NOMO-1 (cell line): ENCODE data around the gene PIGU.
"Not testable (repeated sequence)": the region's sequence is repeated elsewhere in the genome, so short reads cannot be mapped to it uniquely, and the experiment has no call there.

Experiments used
- DNase-seq, 2 experiments: peaks; one replicate each; lab custom pipeline; 2025; ENCODE audit not compliant: unreplicated experiment in 2 of 2; lab: John Stamatoyannopoulos, UW

PIGU gene

DNA sequence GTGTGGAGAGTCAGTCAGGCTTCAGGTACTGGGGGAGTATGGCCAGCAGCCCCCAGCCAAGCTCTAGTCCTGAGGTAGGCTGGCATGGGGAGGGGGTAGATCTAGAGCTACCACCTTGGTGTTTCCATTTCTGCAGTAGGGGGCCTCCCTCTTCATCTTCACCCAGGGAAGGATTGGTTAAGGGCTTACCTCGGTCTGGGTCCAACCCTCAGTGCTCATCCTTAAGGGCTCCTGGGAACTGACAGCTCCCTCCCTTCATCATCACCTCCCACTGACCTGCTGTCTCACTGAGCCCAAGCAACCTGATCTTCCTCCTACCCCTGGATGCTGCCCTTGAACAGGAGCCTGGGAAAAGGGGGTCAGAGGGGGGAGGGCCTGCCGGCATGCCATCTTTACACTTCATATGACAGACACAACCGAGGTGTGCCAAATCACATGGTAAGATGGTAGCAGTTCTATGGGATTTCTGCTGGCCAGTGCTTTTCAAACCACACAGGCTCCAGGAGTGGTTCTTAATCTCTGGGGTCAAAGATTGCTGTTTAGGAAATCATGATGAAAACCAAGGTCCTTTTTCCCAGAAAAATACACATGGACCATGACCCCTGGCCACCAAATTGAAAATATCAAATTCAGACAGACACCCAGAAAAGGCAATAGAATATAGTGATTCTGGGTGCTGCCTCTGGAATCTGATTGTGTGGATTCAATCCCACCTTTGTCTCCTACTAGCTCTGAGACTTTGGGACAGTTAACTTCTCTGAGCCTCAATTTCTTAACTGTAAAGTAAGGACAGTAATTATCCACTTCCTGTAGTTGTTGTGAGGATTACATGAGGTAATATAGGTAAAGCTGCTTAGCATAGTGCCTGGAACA, 30.3 kb upstream of the PIGU start:
- DNase-seq: no peak

DNA sequence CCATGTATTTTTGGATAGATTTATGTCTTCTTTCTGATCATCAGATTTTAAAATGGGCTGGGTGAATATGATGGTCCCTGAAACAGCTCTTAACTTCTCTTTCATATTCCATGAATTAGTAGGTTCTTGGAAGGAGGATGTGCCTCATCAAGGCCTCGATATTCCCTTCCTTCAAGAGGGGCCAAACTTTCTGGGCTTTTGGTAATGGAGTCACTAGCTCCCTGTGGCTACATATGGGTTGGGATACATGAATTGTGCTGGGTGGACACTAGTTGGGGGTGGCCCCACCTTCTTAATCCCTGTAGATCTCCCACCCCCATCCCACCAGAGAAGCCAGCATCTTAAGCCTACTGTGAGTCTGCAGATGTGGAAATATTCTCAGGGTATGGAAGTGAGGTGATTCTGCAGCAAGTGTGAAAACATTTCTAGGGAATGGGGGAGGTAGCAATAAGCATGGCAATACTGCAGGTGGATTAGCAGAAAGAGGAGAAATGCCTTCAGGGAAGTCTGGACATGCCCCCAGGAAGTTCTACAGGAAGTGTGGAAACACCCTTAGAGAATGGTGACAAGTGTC, 29.5 kb upstream of the PIGU start:
- DNase-seq: no peak

- peak; percentile 35 to 46 for DNase-seq
These were observed 28.8 kb upstream of the PIGU start for GRCh38 chr20:34705397-34706301.

- DNase-seq: peak in 1 of 2 experiments; percentile 46
These were observed 28.1 kb upstream of the PIGU start for GRCh38 chr20:34705008-34705396.

DNA sequence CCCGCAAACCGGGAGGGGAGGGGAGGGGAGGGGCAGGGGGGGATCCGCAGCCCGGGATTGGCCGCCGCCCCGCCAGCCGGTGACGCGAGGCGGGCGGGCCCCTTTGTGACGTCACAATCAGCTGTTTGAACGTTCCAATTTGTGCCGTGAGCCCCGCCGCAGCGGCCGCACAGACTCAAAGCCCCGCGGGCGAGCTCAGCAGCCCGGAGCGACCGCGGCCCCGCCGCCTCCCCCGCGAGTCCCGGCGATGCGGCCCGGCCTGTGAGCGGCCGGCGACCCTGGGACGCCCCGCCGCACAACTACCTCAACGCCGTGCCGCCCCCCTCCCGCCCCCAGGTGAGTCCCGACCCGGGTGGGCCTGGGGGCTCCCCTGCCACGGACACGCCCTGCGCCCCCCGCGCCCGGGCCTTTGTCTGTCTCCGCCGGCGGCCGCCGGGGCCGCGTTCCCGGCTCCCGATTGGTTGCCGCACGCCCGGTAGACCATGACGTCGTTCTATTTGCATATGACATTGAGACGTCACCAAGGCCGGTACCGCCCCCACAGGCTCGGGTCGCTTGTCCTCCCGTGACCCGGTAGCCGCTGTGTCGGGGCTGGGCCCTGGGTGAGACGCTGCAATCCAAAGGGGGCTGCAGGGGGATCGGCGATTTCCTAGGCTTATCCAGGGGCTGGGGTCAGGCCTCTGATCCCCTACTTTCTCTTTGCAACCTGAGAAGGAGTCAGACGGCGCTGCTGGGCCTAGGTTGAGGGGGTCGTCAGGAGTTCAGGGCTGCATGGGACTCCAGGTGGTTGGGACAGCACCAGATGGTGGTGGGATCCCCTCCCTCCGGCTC, 27.5 kb upstream of the PIGU start, which contains the start of gene TP53INP2:
TSS of gene TP53INP2 (plus strand) at position 168 of the 831 bp plus-strand sequence. CDS start 4,396 bp downstream, outside the sequence.
- peak; percentile 86 to 91 for DNase-seq

- DNase-seq: peak in 1 of 2 experiments; percentile 37
These were observed 26.7 kb upstream of the PIGU start for GRCh38 chr20:34703424-34704176.

- no peak for DNase-seq
These were observed 26.1 kb upstream of the PIGU start for GRCh38 chr20:34703061-34703423.

DNA sequence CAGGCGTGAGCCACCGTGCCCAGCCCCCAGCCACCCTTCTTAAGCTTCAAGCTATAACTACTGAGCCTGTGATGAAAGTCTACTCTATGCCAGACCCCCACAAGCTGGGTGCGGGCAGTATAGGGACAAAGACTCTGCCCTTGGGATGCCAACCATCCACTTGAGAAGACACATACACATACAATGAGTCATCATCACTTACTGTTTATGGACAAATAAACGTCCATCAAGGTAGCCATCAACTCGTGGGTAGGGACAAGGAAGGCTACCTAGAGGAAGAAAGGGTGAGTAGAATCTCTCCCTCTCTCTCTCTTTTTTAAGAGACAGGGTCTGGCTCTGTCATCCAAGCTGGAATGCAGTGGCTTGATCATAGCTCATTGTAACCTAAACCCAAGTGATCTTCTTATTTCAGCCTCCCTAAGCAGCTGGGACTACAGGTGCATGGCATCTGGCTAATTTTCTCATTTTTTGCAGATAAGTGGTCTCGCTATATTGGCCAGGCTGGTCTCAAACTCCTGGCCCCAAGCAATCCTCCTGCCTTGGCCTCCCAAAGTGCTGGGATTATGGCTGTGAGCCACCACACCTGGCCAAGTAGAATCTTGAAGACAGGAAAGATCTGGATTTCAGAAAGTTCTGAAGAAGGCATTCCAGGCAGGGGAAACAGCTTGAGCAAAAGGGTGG, 24.7 kb upstream of the PIGU start:
- DNase-seq: no peak

DNA sequence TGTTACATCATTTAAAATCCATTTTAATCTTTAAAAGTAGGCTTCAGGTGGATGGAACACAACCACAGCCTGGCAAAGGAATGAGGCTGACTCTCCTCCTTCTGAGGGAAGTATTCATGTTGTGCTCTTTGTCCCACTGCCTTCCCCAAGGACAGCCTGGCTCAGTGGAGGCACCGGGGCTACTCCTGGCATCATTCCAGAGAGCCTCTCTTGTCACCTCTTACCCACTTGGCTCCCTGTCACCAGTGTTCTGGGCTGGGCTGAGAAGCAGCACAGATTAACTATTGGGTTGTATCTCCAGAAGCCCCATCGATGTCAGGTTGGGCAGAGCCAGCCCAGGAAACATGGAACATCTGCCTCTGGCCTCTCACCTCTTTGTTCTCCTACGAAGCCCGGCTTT, 16.5 kb upstream of the PIGU start:
- DNase-seq: no peak

DNA sequence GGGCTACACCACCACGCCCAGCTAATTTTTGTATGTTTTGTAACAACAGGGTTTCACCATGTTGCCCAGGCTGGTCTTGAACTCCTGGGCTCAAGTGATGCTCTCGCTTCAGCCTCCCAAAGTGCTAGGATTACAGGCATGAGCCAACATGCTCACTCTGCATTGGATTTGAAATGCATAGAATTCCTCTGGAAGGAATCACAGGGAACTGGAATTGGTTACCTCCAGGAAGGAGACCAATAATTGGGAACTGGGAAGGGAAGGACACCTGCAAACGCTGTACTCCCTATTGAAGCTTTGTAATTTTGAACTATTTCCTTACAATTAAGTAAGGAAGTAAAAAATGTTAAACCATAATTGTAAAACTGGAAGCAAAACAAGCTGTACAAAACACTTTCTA, 14.9 kb upstream of the PIGU start:
- no peak for DNase-seq

- DNase-seq: no peak
These were observed 12.6 kb upstream of the PIGU start for GRCh38 chr20:34689486-34689885.

DNA sequence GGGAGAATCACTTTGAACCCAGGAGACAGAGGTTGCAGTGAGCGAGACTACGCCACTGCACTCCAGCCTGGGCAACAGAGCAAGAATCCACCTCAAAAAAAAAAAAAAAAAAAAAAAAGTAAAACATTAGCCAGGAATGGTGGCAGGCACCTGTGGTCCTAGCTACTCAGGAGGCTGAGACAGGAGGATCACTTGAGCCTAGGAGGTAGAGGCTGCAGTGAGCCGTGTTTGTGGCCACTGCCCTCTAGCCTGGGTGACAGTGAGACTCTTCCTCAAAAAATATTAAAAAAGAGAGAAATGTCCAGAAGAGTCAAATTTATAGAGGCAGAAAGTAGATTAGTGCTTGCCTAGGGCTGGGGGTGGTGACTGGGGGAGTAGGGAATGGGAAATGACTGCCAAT, 6.8 kb upstream of the PIGU start:
- no peak for DNase-seq

DNA sequence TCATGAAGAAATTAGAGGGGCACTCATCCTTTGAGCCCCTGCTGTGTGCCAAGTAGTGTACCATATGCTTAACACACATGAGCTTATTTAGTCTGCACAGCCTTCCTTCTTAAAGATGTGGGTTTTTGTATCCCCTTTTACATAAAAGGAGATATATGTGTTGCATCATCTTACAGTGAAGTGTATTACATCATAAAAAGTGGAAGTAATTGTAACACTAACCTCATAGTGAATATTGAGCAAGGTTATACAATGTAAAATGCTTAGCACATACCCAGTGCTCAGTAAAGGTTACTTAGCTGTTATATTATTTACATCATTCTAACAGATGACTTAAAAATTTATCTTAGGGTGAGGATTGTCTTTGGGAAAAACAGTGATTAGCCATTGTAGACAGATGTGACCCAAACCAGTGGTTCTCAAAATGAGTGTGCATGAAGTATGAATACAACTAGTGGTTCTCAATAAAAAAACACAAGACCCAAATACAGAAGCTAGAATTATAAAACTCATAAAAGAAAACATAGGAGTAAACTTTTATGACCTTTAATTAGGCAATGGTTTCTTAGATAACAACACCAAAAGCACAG, 3.8 kb upstream of the PIGU start:
- DNase-seq: peak; percentile 69 to 95

DNA sequence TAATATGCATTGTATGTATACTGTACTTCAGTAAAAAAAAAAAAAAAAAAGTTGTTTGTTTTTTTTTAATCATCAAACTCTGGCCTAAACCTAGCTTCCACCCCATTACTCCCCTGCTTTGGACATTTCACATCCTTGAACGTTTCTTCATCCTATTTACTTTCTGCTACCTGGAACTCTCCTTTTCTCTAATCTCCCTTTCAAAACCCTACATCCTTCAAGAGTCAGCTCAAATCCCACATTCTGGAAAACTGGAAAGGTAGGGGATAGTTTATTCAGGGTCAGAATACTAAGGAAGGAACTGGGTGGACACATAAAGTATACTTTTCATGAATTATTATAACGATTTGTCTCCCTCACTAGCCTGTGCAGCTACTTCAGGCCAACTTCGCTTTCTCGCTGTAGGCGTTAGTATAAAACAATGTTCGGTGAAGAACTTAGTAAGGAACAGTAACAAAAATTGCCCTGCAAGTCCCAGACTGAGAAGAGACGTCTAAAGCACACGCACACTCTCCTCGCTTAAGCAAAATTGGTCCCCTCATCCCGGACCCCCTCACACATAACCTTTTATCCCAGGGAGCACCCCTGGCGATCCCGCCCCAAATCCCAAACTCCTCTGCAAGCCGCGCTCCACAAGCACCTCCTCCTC, 775 bp downstream of the PIGU start:
- peak; percentile 26 to 67 for DNase-seq

DNA sequence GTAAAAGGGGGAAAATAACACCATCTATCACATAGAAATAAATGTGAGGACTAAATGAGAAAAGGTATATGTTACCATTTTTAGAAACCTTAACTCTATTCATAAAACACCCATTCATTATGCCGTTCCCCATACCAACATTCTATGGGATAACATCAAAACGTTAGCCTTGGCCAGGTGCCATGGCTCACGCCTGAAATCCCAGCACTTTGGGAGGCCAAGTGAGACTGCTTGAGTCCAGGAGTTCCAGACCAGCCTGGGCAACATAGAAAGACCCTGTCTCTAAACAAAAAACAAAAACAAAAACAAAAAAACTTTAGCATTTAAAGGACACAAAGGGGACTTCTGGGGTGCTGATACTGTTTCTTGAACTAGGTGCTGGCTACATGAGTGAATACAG, 1.3 kb downstream of the PIGU start:
- DNase-seq: no peak

DNA sequence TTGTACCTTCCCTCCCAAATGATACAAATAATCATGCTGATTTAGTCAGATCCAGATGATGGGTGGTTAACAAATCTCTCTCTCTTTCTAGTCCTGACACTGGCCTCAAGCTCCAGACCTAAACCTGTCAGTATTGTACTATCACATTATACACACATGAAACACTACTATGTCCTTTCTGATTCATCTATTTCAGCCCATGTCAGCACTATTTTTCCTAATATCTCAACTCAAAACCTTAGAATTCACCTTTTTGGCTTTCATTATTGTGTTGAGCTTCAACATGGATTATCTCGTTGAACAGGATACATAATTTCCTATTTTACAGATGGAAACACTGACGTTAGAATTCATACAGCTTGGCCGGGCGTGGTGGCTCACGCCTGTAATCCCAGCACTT, 3.5 kb downstream of the PIGU start:
- DNase-seq: no peak

DNA sequence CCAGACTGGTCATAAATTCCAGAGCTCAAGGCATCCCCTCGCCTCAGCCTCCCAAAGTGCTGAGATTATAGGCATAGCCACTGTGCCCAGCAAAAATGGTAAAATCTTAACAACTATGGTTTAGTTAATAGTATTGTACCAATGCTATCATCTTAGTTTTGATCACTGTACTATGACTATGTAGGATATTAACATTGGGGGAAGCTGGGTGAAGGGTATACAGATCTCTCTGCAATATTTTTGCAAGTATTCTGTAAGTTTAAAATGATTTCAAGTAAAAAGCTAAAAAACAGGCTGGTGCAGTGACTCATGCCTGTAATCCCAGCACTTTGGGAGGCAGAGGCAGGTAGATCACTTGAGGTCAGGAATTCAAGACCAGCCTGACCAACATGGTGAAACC, 7.8 kb downstream of the PIGU start:
- DNase-seq: no peak

DNA sequence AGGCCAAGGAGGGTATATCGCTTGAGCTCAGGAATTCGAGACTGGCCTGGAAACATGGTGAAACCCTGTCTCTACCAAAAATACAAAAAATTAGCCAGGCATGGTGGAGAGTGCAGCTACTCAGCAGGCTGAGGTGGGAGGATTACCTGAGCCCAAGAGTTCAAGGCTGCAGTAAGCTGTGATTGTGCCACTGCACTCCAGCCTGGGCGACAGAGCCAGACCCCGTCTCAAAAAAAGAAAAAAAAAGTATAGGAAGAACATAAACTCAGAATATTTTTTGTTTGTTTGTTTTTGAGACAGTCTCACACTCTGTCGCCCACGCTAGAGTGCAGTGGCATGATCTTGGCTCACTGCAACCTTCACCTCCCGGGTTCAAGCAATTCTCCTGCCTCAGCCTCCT, 12.1 kb downstream of the PIGU start:
- DNase-seq: not testable (repeated sequence)
